Rectal smooth muscle tissue (tissue), 1 donor: ENCODE data around the gene CELA2A.

Source experiments
- H3K27ac ChIP-seq: one replicate; pipeline ENCODE4 v1.7.0; 2013; ENCODE audit warnings: low read depth, low read length, inconsistent platforms
- H3K27me3 ChIP-seq: one replicate; pipeline ENCODE4 v1.7.0; 2013; ENCODE audit warnings: low read length; ENCODE audit not compliant: control insufficient read depth, insufficient read depth
- H3K36me3 ChIP-seq: one replicate; pipeline ENCODE4 v1.7.0; 2013; ENCODE audit warnings: low read length; ENCODE audit not compliant: control insufficient read depth, insufficient read depth
- H3K4me1 ChIP-seq: one replicate; pipeline ENCODE4 v1.7.0; 2013; ENCODE audit warnings: low read length; ENCODE audit not compliant: control insufficient read depth, insufficient read depth
- H3K4me3 ChIP-seq: one replicate; pipeline ENCODE4 v1.7.0; 2013; ENCODE audit warnings: low read length
- H3K9ac ChIP-seq: one replicate; pipeline ENCODE4 v1.7.0; 2013; ENCODE audit warnings: low read length

The CELA2A gene

DNA sequence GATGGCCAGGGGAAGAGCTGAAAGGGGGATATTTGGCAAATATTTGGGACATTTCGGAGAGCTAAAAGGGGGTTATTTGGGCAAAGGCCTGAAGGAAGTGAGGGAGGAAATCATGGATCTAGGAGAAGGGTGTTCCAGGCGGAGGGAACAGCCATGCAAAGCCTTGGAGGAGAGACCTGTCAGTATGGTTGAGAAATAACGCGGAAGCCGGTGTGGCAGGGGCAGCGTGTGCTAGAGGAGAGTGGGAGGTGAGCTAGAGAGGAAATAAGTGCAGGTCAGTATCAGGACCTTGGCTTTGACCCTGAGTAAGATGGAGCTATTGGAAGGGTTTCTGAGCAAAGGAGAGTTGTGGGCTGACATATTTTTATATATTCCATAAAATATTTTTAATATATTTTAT, 15.3 kb upstream of the CELA2A start:
- no peak overlapping the region for H3K4me3 ChIP-seq
- H3K36me3 ChIP-seq, result no peaks in the 10 kb centered on the region
- no peak overlapping the region for H3K27ac ChIP-seq
- H3K27me3 ChIP-seq, result no peaks in the 10 kb centered on the region
- no peaks in the 10 kb centered on the region for H3K4me1 ChIP-seq
- no peak overlapping the region for H3K9ac ChIP-seq

- H3K27me3 ChIP-seq, result no peaks in the 10 kb centered on the region
- H3K36me3 ChIP-seq, result no peaks in the 10 kb centered on the region
- H3K4me1 ChIP-seq, result no peaks in the 10 kb centered on the region
- no peak overlapping the region for H3K27ac ChIP-seq
- no peak overlapping the region for H3K4me3 ChIP-seq
- H3K9ac ChIP-seq, result no peak overlapping the region
Measured at GRCh38 chr1:15442119-15442518, 14.4 kb upstream of the CELA2A start.

- Histone ChIP-seq H3K27ac (no peak overlapping the region), H3K27me3 (peaks cover 2% of the 10 kb centered on the region), H3K4me1 (no peaks in the 10 kb centered on the region), H3K4me3 (no peak overlapping the region), H3K9ac (no peak overlapping the region), H3K36me3 (no peaks in the 10 kb centered on the region)
Measured at GRCh38 chr1:15442759-15443158, 13.8 kb upstream of the CELA2A start.

GRCh38 chr1:15443281-15443680, 13.3 kb upstream of the CELA2A start:
- no peak overlapping the region for H3K27ac ChIP-seq
- no peak overlapping the region for H3K9ac ChIP-seq
- peaks cover 2% of the 10 kb centered on the region for H3K27me3 ChIP-seq
- no peak overlapping the region for H3K4me3 ChIP-seq
- H3K36me3 ChIP-seq, result no peaks in the 10 kb centered on the region
- no peaks in the 10 kb centered on the region for H3K4me1 ChIP-seq

GRCh38 chr1:15444468-15445389, 11.8 kb upstream of the CELA2A start:
- Histone ChIP-seq H3K4me1 (no peaks in the 10 kb centered on the region), H3K36me3 (no peaks in the 10 kb centered on the region), H3K4me3 (no peak overlapping the region), H3K9ac (no peak overlapping the region), H3K27me3 (peaks cover 2% of the 10 kb centered on the region), H3K27ac (no peak overlapping the region)

DNA sequence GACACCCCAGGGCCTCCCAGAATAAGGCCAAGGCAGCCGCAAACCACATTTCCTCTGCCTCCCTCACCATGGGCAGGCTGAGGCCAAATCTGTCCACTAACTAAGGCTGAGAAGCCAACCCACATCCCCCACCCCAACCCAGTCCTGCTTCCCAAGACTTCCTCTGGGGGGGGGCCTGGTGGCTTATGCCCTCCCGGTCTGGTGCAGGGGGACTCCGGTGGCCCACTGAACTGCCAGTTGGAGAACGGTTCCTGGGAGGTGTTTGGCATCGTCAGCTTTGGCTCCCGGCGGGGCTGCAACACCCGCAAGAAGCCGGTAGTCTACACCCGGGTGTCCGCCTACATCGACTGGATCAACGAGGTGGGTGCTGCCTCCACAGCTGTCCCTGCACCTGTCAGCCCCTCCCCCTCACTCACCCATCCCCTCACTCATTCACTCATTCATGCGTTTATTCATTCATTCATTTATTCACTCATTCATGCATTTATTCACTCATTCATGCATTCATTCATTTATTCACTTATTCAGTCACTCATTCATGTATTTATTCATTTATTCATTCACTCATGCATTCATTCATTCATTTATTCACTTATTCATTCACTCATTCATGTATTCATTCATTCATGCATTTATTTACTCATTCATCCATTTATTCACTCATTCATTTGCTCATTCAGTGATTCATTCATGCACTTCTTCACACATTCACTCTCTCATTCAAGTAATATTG, 11.0 kb upstream of the CELA2A start:
- no peak overlapping the region for H3K4me3 ChIP-seq
- H3K9ac ChIP-seq, result no peak overlapping the region
- H3K36me3 ChIP-seq, result no peaks in the 10 kb centered on the region
- no peaks in the 10 kb centered on the region for H3K4me1 ChIP-seq
- H3K27me3 ChIP-seq, result peaks cover 2% of the 10 kb centered on the region
- no peak overlapping the region for H3K27ac ChIP-seq

- H3K27me3 ChIP-seq, result peaks cover 2% of the 10 kb centered on the region
- no peaks in the 10 kb centered on the region for H3K4me1 ChIP-seq
- H3K9ac ChIP-seq, result no peak overlapping the region
- H3K4me3 ChIP-seq, result no peak overlapping the region
- H3K36me3 ChIP-seq, result no peaks in the 10 kb centered on the region
- H3K27ac ChIP-seq, result no peak overlapping the region
Measured at GRCh38 chr1:15446212-15446611, 10.3 kb upstream of the CELA2A start.

DNA sequence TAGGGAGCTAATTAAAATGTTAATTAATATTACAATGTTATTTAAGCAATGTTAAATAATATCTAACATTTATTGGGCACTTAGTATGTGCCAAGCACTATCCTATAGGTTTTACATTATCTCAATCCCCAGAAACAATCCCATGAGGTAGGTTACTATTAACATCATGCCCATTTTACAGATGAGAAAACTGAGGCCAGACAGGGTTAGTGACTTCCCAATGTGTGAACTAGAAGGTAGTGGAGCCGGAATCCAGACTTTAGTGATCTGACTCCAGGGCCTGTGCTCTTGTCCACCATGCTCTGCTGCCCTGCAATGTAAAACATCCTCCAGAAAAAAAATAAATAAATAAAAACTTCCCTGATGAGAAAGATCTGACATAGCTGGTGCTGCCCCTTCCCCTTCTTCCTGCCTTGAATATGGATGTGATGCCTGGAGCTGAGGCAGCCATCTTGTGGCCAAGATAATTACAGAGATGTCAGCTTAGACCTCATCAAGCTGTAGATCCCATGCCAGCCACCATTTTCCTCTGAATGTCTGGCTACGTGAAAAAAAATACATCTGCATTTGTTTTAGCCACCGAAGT, 7.6 kb upstream of the CELA2A start:
- Histone ChIP-seq H3K27ac (no peak overlapping the region), H3K4me3 (no peak overlapping the region), H3K9ac (no peak overlapping the region), H3K36me3 (no peaks in the 10 kb centered on the region), H3K27me3 (peaks cover 2% of the 10 kb centered on the region), H3K4me1 (no peaks in the 10 kb centered on the region)

DNA sequence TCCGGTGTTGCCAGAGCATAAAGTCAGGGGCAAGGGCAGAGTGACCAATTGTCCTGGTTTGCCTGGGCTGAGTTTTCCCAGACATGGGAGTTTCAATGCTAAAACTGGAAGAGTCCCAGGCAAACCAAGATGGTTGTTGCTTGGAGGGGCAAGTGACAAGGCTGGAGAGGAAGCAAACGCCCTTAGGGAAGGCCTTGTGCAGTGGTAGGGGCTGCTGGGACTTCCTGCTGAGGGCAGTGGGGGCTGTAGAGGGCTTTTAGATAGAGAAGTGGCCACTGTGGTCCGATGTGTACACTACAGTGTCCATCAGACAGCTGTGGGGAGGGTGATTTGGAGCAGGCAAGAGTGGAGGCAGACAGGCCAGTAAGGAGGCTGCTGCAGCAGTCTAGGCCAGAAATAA, 7.0 kb upstream of the CELA2A start:
- peaks cover 2% of the 10 kb centered on the region for H3K27me3 ChIP-seq
- H3K4me1 ChIP-seq, result no peaks in the 10 kb centered on the region
- no peak overlapping the region for H3K9ac ChIP-seq
- no peaks in the 10 kb centered on the region for H3K36me3 ChIP-seq
- H3K27ac ChIP-seq, result no peak overlapping the region
- no peak overlapping the region for H3K4me3 ChIP-seq

- no peaks in the 10 kb centered on the region for H3K4me1 ChIP-seq
- H3K27me3 ChIP-seq, result peaks cover 2% of the 10 kb centered on the region
- no peak overlapping the region for H3K27ac ChIP-seq
- no peak overlapping the region for H3K4me3 ChIP-seq
- H3K9ac ChIP-seq, result no peak overlapping the region
- no peaks in the 10 kb centered on the region for H3K36me3 ChIP-seq
Measured at GRCh38 chr1:15451014-15451722, 5.4 kb upstream of the CELA2A start.

DNA sequence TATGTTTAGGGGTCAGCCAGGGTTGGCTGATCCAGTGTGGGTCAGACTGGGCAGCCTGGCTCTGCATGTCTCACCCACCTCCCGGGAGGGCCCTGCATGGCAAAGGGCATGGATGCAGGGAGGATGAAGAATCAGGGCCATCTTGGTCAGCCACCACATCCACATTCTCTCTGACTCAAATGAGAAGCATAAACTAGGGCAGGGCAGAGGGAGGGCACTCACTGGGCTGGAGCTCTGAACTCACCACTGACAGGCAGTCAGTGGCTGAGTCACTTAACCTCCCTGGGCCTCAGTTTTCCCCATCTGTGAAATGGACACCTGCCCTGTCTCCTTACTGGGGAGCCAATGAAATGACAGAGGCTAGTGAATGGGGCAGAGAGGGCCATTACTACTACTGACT, 4.3 kb upstream of the CELA2A start:
- Histone ChIP-seq H3K36me3 (no peaks in the 10 kb centered on the region), H3K9ac (no peak overlapping the region), H3K4me3 (no peak overlapping the region), H3K27me3 (peaks cover 2% of the 10 kb centered on the region), H3K27ac (no peak overlapping the region), H3K4me1 (no peaks in the 10 kb centered on the region)
